Spinal cord (tissue), 10 donors: ENCODE data around the gene ZNF787. TPM values are rescaled to one million over a fixed set of nuclear protein-coding genes. Genes with fewer than 3 reads are reported as not detected.

ENCODE experiments used
- DNase-seq, 6 donors: peaks; one replicate each; pipeline versions ENCODE4 v3.0.0 to v3.0.0-alpha.2; 2013 to 2015; ENCODE audit warnings: low spot score in 6 of 6, low read depth in 4 of 6
- H3K27ac ChIP-seq: one replicate; pipeline ENCODE4 v1.5.1; 2013; ENCODE audit warnings: low read depth, low read length, control low read depth
- H3K27me3 ChIP-seq: one replicate; pipeline ENCODE4 v1.6.1; 2013; ENCODE audit warnings: low read length; ENCODE audit not compliant: control insufficient read depth, insufficient read depth
- H3K36me3 ChIP-seq: one replicate; pipeline ENCODE4 v1.6.1; 2013; ENCODE audit warnings: low read length; ENCODE audit not compliant: control insufficient read depth, insufficient read depth
- H3K4me1 ChIP-seq: one replicate; pipeline ENCODE4 v1.6.1; 2013; ENCODE audit warnings: low read length; ENCODE audit not compliant: control insufficient read depth, insufficient read depth
- H3K4me3 ChIP-seq: one replicate; pipeline ENCODE4 v1.5.1; 2013; ENCODE audit warnings: low read depth, low read length, control low read depth
- H3K9me3 ChIP-seq: one replicate; pipeline ENCODE4 v1.6.1; 2013; ENCODE audit warnings: low read length; ENCODE audit not compliant: control insufficient read depth, insufficient read depth
- WGBS: methylation state at CpG from one replicate; pipeline ENCODE4 v1.1.5; 2013; ENCODE audit warnings: missing lambda C conversion rate; ENCODE audit not compliant: insufficient coverage; 5-methylcytosine and 5-hydroxymethylcytosine counted together
- polyA plus RNA-seq, 2 donors: library from polyadenylated mRNA; unstranded; fragments of 120-200 nt; gene quantifications; one replicate each; pipeline ENCODE4 v1.2.1, GENCODE V29; 2013; ENCODE audit not compliant: insufficient read length in 2 of 2
- total RNA-seq, 2 donors: library from RNA; depleted of rRNA in 1 of 2; stranded (reverse); fragments of 120-200 nt in 1 of 2; fragments of >200 nt in 1 of 2; gene quantifications; one replicate each; pipeline versions ENCODE4 v1.2.3 to v1.2.4, GENCODE V29; 2013 to 2014
- donor health status: healthy.

ZNF787 gene
- total and polyA plus RNA-seq, 4 donors, result 8.9 to 27.4 (median 23.6) TPM

DNA sequence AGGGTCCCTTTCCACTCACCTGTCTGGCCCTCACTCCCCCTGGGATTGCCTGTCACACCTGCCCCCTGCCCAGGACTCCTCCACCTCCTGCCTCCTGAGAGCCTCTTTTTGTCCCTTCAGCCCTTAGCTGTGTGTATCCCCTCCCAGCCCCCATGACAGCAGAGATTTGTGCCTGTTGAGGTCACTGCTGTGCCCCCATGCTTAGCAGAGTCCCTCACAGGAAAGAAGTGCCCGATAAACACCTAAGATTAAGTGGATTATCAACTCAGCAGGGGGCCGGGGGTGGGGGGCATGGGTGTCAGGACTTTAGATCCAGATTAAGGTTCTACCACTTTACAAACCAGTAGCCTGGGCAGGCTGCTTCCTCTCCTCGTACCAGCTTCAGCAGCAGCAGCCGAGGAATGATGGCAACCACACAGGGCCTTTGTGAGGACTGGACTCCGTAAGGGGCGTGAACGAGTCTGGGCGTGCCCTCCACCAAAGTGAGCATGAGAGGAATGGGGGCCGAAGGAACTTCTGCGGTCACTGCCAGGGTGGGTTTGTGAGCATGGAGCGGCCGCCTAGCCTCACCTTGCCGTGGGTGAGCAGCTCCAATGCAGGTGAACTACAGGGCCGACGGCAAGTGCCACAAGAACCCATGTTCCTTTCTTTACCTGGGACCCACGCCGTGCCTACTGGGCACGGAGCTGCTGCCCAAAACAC is 36.1 kb downstream of the ZNF787 start:
- H3K4me1 ChIP-seq, result peaks cover 11% of the 10 kb centered on the region
- no peak overlapping the region for H3K27ac ChIP-seq
- peaks cover 42% of the 10 kb centered on the region for H3K36me3 ChIP-seq
- WGBS, result 85% methylated on average over 17 of the region's 18 CpGs
- no peak for DNase-seq
- no peaks in the 10 kb centered on the region for H3K9me3 ChIP-seq
- H3K27me3 ChIP-seq, result peaks cover 3% of the 10 kb centered on the region
- no peak overlapping the region for H3K4me3 ChIP-seq

DNA sequence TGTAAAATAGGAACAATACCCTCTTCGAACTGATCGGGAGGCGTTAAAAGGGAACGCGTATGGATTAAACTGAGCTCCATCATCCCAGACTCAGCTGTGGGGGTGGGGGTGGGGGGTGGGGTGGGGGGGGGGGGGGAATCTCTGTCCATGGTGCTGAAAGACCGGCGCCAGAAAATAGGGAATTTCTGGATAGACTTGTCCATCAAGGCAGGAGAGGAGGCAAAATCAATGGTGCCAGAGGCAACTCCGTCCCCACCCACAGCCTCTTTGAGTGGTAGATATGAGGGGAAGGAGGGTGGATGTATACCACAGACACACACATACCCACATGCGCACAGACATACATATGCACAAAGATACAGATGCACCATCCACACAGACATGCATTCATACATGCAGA is 37.4 kb downstream of the ZNF787 start:
- no peak overlapping the region for H3K4me3 ChIP-seq
- DNase-seq, result no peak
- peaks cover 11% of the 10 kb centered on the region for H3K4me1 ChIP-seq
- no CpG with 5 or more reads among the region's 9 CpGs for WGBS
- H3K27ac ChIP-seq, result no peak overlapping the region
- H3K36me3 ChIP-seq, result peaks cover 29% of the 10 kb centered on the region
- H3K9me3 ChIP-seq, result no peaks in the 10 kb centered on the region
- H3K27me3 ChIP-seq, result peaks cover 3% of the 10 kb centered on the region

DNA sequence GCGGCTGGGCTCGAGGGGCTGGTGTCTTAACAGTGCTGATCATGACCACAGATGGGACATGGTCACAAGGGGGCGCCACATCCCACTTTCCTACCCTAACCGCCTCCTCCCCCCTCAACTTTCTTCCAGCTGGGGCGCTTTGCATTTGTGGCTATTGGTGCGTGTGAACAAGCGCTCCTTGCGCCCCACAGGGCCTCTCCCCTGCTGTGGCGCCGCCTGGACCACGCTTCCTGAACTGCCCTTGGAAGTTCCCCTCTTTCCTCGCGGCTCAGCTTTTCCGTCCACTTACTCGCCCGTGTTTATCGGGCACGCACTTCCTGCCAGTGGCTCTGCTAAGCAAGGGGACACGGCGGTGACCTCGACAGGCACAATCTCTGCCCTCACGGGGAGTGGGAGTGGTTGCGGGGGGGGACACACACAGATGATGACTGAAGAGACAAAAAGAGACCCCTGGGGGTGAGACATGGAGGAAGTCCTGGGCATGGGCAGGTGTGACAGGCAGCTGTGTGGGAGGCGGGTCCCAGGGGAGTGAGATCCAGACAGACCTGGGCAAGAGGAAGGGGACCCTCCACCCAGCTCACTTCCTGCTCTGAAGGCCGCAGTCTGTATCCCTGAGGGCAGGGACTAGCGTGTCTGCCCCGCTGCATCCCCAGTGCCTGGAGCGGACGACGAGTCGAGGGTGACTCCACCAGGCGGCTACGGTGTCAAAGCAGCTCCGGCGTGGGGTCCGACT is 40.3 kb downstream of the ZNF787 start:
- Histone ChIP-seq H3K27ac (no peak overlapping the region), H3K4me3 (peak overlapping the region; percentile 26), H3K27me3 (peaks cover 3% of the 10 kb centered on the region), H3K9me3 (no peaks in the 10 kb centered on the region), H3K36me3 (peaks cover 8% of the 10 kb centered on the region), H3K4me1 (peaks cover 11% of the 10 kb centered on the region)
- 4% methylated on average over 33 of the region's 36 CpGs for WGBS
- peak in 3 of 6 donors; percentile 39 to 73 (median 71) for DNase-seq

DNA sequence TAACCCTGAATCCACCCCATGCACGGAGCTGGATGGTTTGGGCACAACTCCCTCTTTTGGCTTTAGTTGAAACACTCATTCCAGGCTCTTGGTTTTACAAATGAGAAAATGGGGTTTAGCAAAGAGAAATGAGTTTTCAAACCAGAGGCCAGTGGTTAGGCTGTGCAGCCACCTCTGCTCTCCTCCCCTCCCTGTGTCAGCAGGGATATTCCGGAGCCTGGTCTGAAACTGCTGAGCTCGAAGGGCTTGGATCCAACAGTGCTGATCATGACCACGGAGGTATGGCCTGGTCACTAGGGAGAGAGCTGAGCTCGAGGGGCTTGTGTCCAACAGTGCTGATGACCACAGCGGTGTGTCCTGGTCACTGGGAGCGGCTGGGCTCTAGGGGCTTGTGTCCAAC is 41.5 kb downstream of the ZNF787 start:
- H3K27ac ChIP-seq, result no peak overlapping the region
- no peak for DNase-seq
- H3K4me3 ChIP-seq, result no peak overlapping the region
- peaks cover 11% of the 10 kb centered on the region for H3K4me1 ChIP-seq
- no peaks in the 10 kb centered on the region for H3K9me3 ChIP-seq
- H3K36me3 ChIP-seq, result no peaks in the 10 kb centered on the region
- peaks cover 3% of the 10 kb centered on the region for H3K27me3 ChIP-seq
- 83% methylated on average over 5 of the region's 7 CpGs for WGBS

DNA sequence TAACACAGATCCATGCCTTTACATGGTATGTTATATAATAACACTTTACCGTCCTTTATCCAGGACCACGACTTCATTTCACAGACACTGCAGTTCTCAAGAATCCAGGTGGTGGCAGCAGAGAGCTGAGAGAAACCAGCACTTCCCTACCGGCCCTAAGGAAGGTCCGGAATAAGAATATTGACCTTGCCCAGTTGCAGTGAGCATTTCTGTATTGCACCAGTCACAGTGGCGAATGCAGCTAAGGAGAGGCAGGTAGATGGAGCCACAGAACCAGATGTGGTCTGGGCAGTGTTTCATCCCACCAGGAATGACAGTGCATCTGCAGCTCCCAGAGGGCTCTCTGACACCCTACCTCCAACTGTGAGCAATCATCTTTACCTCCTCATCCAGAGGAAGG is 44.6 kb downstream of the ZNF787 start:
- Histone ChIP-seq H3K9me3 (no peaks in the 10 kb centered on the region), H3K27ac (no peak overlapping the region), H3K36me3 (no peaks in the 10 kb centered on the region), H3K4me1 (peaks cover 11% of the 10 kb centered on the region), H3K27me3 (peaks cover 3% of the 10 kb centered on the region), H3K4me3 (no peak overlapping the region)
- peak in 4 of 6 donors; percentile 17 to 81 (median 56) for DNase-seq
- WGBS, result 11% methylated on average over 2 of the region's 5 CpGs

DNA sequence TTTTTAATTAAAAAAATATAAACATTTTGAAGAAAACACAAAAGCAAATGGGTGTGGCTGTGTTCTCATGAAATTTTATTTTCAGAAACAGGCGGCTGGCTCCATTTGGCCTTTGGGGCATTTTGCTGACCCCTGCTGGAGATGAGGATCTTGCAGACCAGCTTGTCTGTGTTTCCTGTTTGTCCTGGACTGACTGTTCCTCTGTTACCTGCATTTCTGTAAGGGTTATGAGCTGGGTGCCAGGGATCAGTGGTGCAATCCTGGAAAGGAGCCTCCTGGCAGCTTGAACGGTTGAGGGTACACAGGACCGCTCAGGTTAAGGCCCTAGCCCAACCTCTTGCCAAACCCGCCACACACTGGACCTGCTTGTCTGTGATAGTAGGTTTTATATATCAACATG is 49.9 kb downstream of the ZNF787 start:
- H3K9me3 ChIP-seq, result no peaks in the 10 kb centered on the region
- H3K27me3 ChIP-seq, result no peaks in the 10 kb centered on the region
- no peak overlapping the region for H3K4me3 ChIP-seq
- no peaks in the 10 kb centered on the region for H3K36me3 ChIP-seq
- peaks cover 7% of the 10 kb centered on the region for H3K4me1 ChIP-seq
- no peak overlapping the region for H3K27ac ChIP-seq
- no peak for DNase-seq
- 100% methylated on average over 3 of the region's 4 CpGs for WGBS

DNA sequence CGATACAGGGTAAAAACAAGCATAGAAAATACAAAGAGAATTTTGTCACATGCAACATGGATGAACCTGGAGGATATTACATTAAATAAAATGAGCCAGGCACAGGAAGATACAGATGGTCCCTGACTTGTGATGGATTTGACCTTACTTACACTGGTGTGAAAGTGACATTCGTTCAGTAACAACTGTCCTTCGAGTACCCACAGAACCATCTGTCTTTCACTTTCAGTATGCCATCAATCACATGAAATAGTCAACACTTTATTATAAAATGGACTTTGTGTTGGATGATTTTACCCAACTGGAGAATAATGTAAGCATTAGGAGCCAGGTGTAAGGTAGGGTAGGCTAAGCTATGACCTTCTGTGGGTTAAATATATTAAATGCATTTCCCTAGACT is 51.5 kb downstream of the ZNF787 start:
- H3K4me1 ChIP-seq, result peaks cover 9% of the 10 kb centered on the region
- no CpG with 5 or more reads among the region's 3 CpGs for WGBS
- no peaks in the 10 kb centered on the region for H3K36me3 ChIP-seq
- no peak for DNase-seq
- H3K4me3 ChIP-seq, result no peak overlapping the region
- H3K27ac ChIP-seq, result no peak overlapping the region
- H3K27me3 ChIP-seq, result no peaks in the 10 kb centered on the region
- H3K9me3 ChIP-seq, result no peaks in the 10 kb centered on the region

DNA sequence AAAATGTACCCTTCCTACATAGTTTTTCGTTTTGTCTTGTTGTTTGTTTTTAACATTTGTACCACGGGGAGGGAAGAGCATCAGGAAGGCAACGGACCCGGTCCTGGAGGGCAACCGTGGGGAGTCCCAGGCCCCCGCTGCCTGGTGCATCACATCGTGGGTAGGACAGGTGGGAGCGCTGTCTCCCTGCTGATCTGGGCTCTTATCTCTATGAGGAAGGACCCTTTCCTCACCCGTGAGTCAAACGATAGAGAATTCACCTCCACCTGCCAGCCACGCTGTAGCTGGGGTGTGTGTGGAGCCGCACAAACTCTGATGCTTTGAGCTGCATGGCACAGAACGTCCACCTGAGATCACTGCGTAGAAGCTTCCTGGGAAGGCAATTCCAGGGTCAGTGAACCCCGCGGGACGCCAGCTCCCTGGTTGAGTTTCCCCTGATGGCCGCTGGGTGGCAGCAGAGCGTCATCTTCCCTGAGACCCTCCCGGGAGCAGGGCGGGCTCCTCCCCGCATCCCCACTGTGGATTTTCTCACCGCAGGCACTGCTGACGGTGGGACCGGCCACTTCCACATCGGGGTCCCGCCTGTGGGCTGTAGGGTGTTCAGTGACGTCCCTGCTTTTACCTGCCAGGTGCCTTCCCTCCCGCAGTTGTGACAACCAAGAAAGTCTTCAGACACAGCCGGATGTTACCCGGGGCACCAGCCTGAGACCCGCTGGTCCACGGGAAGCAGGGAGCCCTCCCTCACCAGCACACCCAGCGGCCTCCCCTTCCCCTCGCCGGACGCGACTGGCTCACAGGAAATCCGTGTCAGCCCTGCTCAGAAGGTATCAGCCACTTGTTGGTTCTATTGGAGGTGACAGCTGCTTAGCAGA is 54.7 kb downstream of the ZNF787 start:
- Histone ChIP-seq H3K27ac (no peak overlapping the region), H3K27me3 (no peaks in the 10 kb centered on the region), H3K9me3 (no peaks in the 10 kb centered on the region), H3K36me3 (no peaks in the 10 kb centered on the region), H3K4me3 (peak overlapping the region; percentile 7), H3K4me1 (peaks cover 9% of the 10 kb centered on the region)
- DNase-seq, result peak in 5 of 6 donors; percentile 50 to 89 (median 55)
- 3% methylated on average over 19 of the region's 39 CpGs for WGBS

DNA sequence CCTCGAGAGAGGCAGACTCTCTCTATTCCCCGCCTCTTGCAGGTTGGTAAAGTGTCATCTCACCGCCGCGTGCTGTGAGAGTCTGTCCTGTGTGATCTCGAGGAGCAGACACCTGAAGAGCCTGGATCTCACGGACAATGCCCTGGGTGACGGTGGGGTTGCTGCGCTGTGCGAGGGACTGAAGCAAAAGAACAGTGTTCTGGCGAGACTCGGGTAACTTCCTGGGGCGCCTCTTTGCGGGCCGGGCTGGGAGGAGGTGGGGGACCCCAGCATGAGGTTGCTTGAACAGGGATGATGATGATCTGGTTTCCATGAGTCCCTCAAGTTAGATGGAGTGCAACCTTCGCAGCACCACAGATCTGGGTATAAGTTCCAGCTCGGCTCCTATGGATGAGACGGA is 67.5 kb downstream of the ZNF787 start:
- H3K4me3 ChIP-seq, result no peak overlapping the region
- no peak overlapping the region for H3K27ac ChIP-seq
- DNase-seq, result no peak
- H3K27me3 ChIP-seq, result no peaks in the 10 kb centered on the region
- H3K36me3 ChIP-seq, result no peaks in the 10 kb centered on the region
- 79% methylated on average over 18 of the region's 18 CpGs for WGBS
- H3K9me3 ChIP-seq, result no peaks in the 10 kb centered on the region
- H3K4me1 ChIP-seq, result no peaks in the 10 kb centered on the region
